GM21447 (cell line): ENCODE results near the gene IPO4.

Experiments used
- ATAC-seq: cut with Tn5 transposase; IDR thresholded peaks from one replicate; pipeline ENCODE4 v1.9.1; 2021; ENCODE audit not compliant: unreplicated experiment

The IPO4 gene

GRCh38 chr14:24135834-24136683 lies 52.6 kb downstream of the IPO4 start, which contains the start of gene PSME1:
Gene PSME1 (plus strand): TSS chr14:24136194. CDS start chr14:24136263, 69 bp downstream.
- peak; percentile 82 for ATAC-seq

DNA sequence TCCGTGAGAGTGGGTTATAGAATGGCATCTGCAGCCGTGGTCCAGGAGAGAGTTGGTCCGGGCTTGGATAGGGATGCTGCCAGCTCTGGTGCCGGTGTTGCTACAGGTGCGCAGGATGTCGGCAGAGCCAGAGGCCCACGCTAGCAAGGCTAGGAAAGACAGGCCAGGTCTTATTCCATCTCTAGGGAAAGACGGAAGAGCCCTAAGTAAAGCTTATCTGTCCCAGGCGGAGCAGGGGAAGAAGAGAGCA lies 53.1 kb downstream of the IPO4 start:
- ATAC-seq = no peak

- no peak for ATAC-seq
Observed at GRCh38 chr14:24133735-24134134, 54.9 kb downstream of the IPO4 start.

DNA sequence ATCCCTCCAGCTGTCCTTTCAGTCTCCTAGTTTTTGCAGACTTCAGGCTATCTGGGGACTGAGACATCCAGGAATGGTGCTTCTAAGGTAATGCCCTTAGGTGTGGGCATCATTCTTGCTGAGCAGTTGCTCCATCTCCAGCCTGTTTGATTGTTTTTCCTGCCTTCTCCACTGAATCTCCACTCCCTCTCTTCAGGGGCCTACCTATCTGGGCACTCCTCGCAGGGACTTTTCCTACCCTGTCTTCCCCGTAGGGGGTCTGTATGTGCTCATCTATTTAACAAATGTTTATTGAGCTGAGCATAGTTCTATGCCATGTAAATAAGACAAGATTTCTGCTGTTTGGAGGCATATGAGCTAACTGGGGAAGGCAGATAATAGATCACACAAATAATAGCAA lies 55.6 kb downstream of the IPO4 start:
- ATAC-seq = no peak

GRCh38 chr14:24132061-24132685 lies 56.4 kb downstream of the IPO4 start:
- ATAC-seq = no peak

DNA sequence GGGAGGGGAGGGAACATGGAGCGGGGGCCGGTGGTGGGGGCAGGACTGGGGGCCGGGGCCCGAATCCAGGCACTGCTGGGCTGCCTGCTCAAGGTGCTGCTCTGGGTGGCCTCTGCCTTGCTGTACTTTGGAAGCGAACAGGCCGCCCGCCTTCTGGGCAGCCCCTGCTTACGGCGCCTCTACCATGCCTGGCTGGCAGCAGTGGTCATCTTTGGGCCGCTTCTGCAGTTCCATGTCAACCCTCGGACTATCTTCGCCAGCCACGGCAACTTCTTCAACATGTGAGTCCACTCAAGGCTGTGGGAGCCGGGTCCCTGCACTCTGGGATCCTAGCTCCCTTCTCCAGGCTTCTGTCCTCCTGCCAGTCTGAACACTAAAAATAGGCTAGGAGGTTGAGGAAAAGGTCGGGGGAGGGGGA lies 57.1 kb downstream of the IPO4 start:
- ATAC-seq = no peak

DNA sequence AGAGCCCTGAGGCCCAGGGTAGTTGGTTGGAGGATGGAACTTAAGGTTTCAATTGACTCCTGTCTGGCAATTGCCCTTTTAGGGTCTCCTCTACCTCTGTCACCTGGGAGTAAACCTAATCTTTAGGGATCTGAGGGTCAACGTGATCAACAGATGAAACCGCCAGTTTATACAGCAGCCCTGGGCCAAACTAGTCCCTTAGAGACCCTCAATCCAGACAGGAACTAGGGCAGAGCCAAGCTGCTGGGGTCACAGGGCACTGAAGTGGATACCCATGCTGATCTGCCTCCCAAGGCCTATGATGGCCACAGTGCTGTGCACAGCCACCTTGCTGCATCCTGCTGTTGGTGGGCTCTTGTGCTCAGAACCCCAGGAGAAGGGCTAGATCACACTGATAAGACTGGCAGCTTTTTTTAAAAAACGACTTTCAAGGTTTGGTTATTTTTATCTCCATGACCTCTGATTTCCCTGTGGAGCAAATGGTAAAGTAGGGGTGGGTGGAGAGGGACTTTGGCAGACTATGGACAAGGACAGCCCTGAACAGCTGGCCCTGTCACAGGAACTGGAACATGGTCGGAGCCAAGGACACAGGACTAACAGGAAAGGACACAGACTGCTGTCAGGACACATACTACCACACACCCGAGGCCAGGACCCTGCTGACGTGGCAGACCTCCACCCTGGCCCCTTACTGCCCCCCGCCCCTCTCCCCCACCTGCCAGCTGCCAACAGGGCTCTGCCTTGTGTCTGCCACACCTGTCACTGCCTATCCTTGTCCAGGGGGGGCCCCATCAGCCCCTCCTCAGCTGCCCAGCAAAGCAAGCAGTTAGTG lies 57.7 kb downstream of the IPO4 start:
- no peak for ATAC-seq

GRCh38 chr14:24130380-24130716 lies 58.3 kb downstream of the IPO4 start, which contains the start of gene FITM1:
Gene FITM1 (plus strand): TSS chr14:24130659. CDS start chr14:24131564, 905 bp downstream.
- ATAC-seq = no peak
